Measurements from ENCODE around the gene PDE4D.
"Not testable (repeated sequence)": the region's sequence is repeated elsewhere in the genome, so short reads cannot be mapped to it uniquely, and the experiment has no call there.

The PDE4D gene

GRCh38 chr5:59464969-59465368, 428.6 kb downstream of the PDE4D start:
- Histone ChIP-seq H2BK15ac (ENCODE audit: low read depth, poor library complexity, severe bottlenecking) (no peak overlapping the region), H2BK5ac (ENCODE audit: low read depth, low read length, poor library complexity, severe bottlenecking) (no peak overlapping the region), H3K18ac (ENCODE audit: low read depth in 1 of 2, low read length in 2 of 2) (no peak overlapping the region), H3K4me3 (ENCODE audit: insufficient read depth in 1 of 2, low read depth in 1 of 2, low read length in 2 of 2) (no peak overlapping the region), H3K9me3 (ENCODE audit: control insufficient read depth, low read length) (no peaks in the 10 kb centered on the region), H3K23ac (ENCODE audit: low read length in 2 of 2) (no peak overlapping the region), H2BK12ac (ENCODE audit: low read length in 2 of 2) (no peak overlapping the region), H4K8ac (ENCODE audit: low read length) (no peak overlapping the region), H3K27ac (ENCODE audit: low read length, poor library complexity, severe bottlenecking) (no peak overlapping the region), H3K4me1 (ENCODE audit: control insufficient read depth, insufficient read depth, low read depth, low read length) (no peaks in the 10 kb centered on the region), H3K4me2 (ENCODE audit: low read length, poor library complexity, severe bottlenecking) (no peak overlapping the region), H2AFZ (ENCODE audit: low read depth, low read length) (no peak overlapping the region), H3K14ac (ENCODE audit: low read length in 2 of 2) (no peak overlapping the region), H3K4ac (ENCODE audit: low read depth in 1 of 2, low read length in 2 of 2) (no peak overlapping the region), H3K36me3 (ENCODE audit: control insufficient read depth in 1 of 2, insufficient read depth in 2 of 2, low read depth in 1 of 2, low read length in 2 of 2) (no peaks in the 10 kb centered on the region), H3K79me1 (replicated peaks; ENCODE audit: low read length, poor library complexity, severe bottlenecking) (peaks cover 2% of the 10 kb centered on the region), H2BK120ac (ENCODE audit: low read depth, low read length) (no peak overlapping the region), H3K27me3 (ENCODE audit: control insufficient read depth in 1 of 2, insufficient read depth in 1 of 2, low read length in 2 of 2) (no peaks in the 10 kb centered on the region), H3K9ac (ENCODE audit: low read length) (no peak overlapping the region), H4K91ac (ENCODE audit: low read length) (no peak overlapping the region), H2AK5ac (ENCODE audit: low read length, severe bottlenecking) (peak overlapping the region; percentile 65)
- WGBS: 99% methylated on average over 3 of the region's 3 CpGs
- DNase-seq: no peak

DNA sequence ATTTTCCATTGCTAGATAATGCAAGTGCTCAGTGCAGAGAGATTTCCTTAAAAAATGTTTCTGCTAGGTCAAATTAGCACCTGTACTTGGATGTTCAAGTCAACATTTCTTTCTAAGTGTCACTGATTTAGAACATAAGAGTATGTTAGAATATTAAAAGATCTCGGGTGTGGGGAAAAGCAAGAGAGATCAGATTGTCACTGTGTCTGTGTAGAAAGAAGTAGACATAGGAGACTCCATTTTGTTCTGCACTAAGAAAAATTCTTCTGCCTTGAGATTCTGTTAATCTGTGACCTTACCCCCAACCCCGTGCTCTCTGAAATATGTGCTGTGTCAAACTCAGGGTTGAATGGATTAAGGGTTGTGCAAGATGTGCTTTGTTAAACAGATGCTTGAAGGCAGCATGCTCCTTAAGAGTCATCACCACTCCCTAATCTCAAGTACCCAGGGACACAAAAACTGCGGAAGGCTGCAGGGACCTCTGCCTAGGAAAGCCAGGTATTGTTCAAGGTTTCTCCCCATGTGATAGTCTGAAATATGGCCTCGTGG, 429.8 kb downstream of the PDE4D start:
- H3K4me2 ChIP-seq (ENCODE audit: low read length, poor library complexity, severe bottlenecking); H3K18ac ChIP-seq (ENCODE audit: low read depth in 1 of 2, low read length in 2 of 2); H2BK120ac ChIP-seq (ENCODE audit: low read depth, low read length); H2BK15ac ChIP-seq (ENCODE audit: low read depth, poor library complexity, severe bottlenecking); H3K23ac ChIP-seq (ENCODE audit: low read length in 2 of 2); H3K14ac ChIP-seq (ENCODE audit: low read length in 2 of 2); H2BK5ac ChIP-seq (ENCODE audit: low read depth, low read length, poor library complexity, severe bottlenecking); H4K91ac ChIP-seq (ENCODE audit: low read length); H3K4me3 ChIP-seq (ENCODE audit: insufficient read depth in 1 of 2, low read depth in 1 of 2, low read length in 2 of 2); H3K27me3 ChIP-seq (ENCODE audit: control insufficient read depth in 1 of 2, insufficient read depth in 1 of 2, low read length in 2 of 2); H2BK12ac ChIP-seq (ENCODE audit: low read length in 2 of 2); DNase-seq; H3K9me3 ChIP-seq (ENCODE audit: control insufficient read depth, low read length); H2AK5ac ChIP-seq (ENCODE audit: low read length, severe bottlenecking); H3K9ac ChIP-seq (ENCODE audit: low read length); H4K8ac ChIP-seq (ENCODE audit: low read length); H3K36me3 ChIP-seq (ENCODE audit: control insufficient read depth in 1 of 2, insufficient read depth in 2 of 2, low read depth in 1 of 2, low read length in 2 of 2); H3K4me1 ChIP-seq (ENCODE audit: control insufficient read depth, insufficient read depth, low read depth, low read length); H2AFZ ChIP-seq (ENCODE audit: low read depth, low read length); H3K4ac ChIP-seq (ENCODE audit: low read depth in 1 of 2, low read length in 2 of 2); H3K79me1 ChIP-seq (replicated peaks; ENCODE audit: low read length, poor library complexity, severe bottlenecking); H3K27ac ChIP-seq (ENCODE audit: low read length, poor library complexity, severe bottlenecking): not testable (repeated sequence)
- no CpG with 5 or more reads among the region's 4 CpGs for WGBS

DNA sequence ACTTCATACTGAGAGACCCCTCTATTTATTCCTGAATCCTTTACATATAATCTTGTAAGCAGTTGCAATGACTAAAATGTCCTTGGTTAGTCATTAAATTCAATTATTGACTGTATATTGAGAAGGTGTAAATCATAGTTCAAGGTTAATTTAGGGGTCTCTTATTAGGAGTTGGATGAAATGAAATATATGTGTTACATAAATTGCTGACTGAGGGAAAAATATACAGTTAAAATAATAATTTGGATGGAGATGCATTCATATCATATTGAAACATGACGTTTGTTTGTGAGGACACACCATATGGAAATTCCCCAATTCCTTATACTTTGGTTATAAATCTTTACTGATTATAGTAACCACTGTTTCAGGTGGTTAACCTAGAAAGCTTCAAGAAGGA, 430.6 kb downstream of the PDE4D start:
- no peak overlapping the region for H3K27ac ChIP-seq (ENCODE audit: low read length, poor library complexity, severe bottlenecking)
- no peak overlapping the region for H2AK5ac ChIP-seq (ENCODE audit: low read length, severe bottlenecking)
- H3K14ac ChIP-seq (ENCODE audit: low read length in 2 of 2): no peak overlapping the region
- H3K27me3 ChIP-seq (ENCODE audit: control insufficient read depth in 1 of 2, insufficient read depth in 1 of 2, low read length in 2 of 2): peaks cover 0 to 5% of the 10 kb centered on the region in 2 experiments
- no peak overlapping the region for H2AFZ ChIP-seq (ENCODE audit: low read depth, low read length)
- H3K4me3 ChIP-seq (ENCODE audit: insufficient read depth in 1 of 2, low read depth in 1 of 2, low read length in 2 of 2): no peak overlapping the region
- no CpG with 5 or more reads among the region's 1 CpG for WGBS
- no peak overlapping the region for H2BK120ac ChIP-seq (ENCODE audit: low read depth, low read length)
- H3K79me1 ChIP-seq (replicated peaks; ENCODE audit: low read length, poor library complexity, severe bottlenecking): peaks cover 2% of the 10 kb centered on the region
- no peak overlapping the region for H3K23ac ChIP-seq (ENCODE audit: low read length in 2 of 2)
- no peak overlapping the region for H4K91ac ChIP-seq (ENCODE audit: low read length)
- H3K9ac ChIP-seq (ENCODE audit: low read length): no peak overlapping the region
- no peaks in the 10 kb centered on the region for H3K36me3 ChIP-seq (ENCODE audit: control insufficient read depth in 1 of 2, insufficient read depth in 2 of 2, low read depth in 1 of 2, low read length in 2 of 2)
- no peak overlapping the region for H2BK15ac ChIP-seq (ENCODE audit: low read depth, poor library complexity, severe bottlenecking)
- H3K18ac ChIP-seq (ENCODE audit: low read depth in 1 of 2, low read length in 2 of 2): no peak overlapping the region
- no peak overlapping the region for H2BK12ac ChIP-seq (ENCODE audit: low read length in 2 of 2)
- H2BK5ac ChIP-seq (ENCODE audit: low read depth, low read length, poor library complexity, severe bottlenecking): no peak overlapping the region
- H3K9me3 ChIP-seq (ENCODE audit: control insufficient read depth, low read length): no peaks in the 10 kb centered on the region
- H4K8ac ChIP-seq (ENCODE audit: low read length): no peak overlapping the region
- H3K4me2 ChIP-seq (ENCODE audit: low read length, poor library complexity, severe bottlenecking): no peak overlapping the region
- H3K4ac ChIP-seq (ENCODE audit: low read depth in 1 of 2, low read length in 2 of 2): no peak overlapping the region
- no peak for DNase-seq
- H3K4me1 ChIP-seq (ENCODE audit: control insufficient read depth, insufficient read depth, low read depth, low read length): no peaks in the 10 kb centered on the region

- no peaks in the 10 kb centered on the region for H3K4me1 ChIP-seq (ENCODE audit: control insufficient read depth, insufficient read depth, low read depth, low read length)
- H3K14ac ChIP-seq (ENCODE audit: low read length in 2 of 2): peak overlapping the region in 1 of 2 experiments; percentile 79
- peak overlapping the region in 1 of 2 experiments; percentile 21 for H3K18ac ChIP-seq (ENCODE audit: low read depth in 1 of 2, low read length in 2 of 2)
- no peak overlapping the region for H3K27ac ChIP-seq (ENCODE audit: low read length, poor library complexity, severe bottlenecking)
- 77% methylated on average over 3 of the region's 4 CpGs for WGBS
- no peak overlapping the region for H4K91ac ChIP-seq (ENCODE audit: low read length)
- H3K27me3 ChIP-seq (ENCODE audit: control insufficient read depth in 1 of 2, insufficient read depth in 1 of 2, low read length in 2 of 2): peaks cover 0 to 14% of the 10 kb centered on the region in 2 experiments
- H2BK15ac ChIP-seq (ENCODE audit: low read depth, poor library complexity, severe bottlenecking): no peak overlapping the region
- no peaks in the 10 kb centered on the region for H3K9me3 ChIP-seq (ENCODE audit: control insufficient read depth, low read length)
- no peak overlapping the region for H2AFZ ChIP-seq (ENCODE audit: low read depth, low read length)
- no peak overlapping the region for H2BK5ac ChIP-seq (ENCODE audit: low read depth, low read length, poor library complexity, severe bottlenecking)
- H2AK5ac ChIP-seq (ENCODE audit: low read length, severe bottlenecking): peak overlapping the region; percentile 53
- H3K4me2 ChIP-seq (ENCODE audit: low read length, poor library complexity, severe bottlenecking): no peak overlapping the region
- H4K8ac ChIP-seq (ENCODE audit: low read length): no peak overlapping the region
- H3K4me3 ChIP-seq (ENCODE audit: insufficient read depth in 1 of 2, low read depth in 1 of 2, low read length in 2 of 2): no peak overlapping the region
- H3K9ac ChIP-seq (ENCODE audit: low read length): no peak overlapping the region
- H3K23ac ChIP-seq (ENCODE audit: low read length in 2 of 2): no peak overlapping the region
- H2BK120ac ChIP-seq (ENCODE audit: low read depth, low read length): no peak overlapping the region
- peaks cover 2% of the 10 kb centered on the region for H3K79me1 ChIP-seq (replicated peaks; ENCODE audit: low read length, poor library complexity, severe bottlenecking)
- DNase-seq: no peak
- H2BK12ac ChIP-seq (ENCODE audit: low read length in 2 of 2): no peak overlapping the region
- H3K36me3 ChIP-seq (ENCODE audit: control insufficient read depth in 1 of 2, insufficient read depth in 2 of 2, low read depth in 1 of 2, low read length in 2 of 2): peaks cover 0 to under 1% of the 10 kb centered on the region in 2 experiments
- no peak overlapping the region for H3K4ac ChIP-seq (ENCODE audit: low read depth in 1 of 2, low read length in 2 of 2)
These were observed 433.0 kb downstream of the PDE4D start for GRCh38 chr5:59460368-59461153.

Measured in mesenchymal stem cell (in vitro differentiated cells and primary cell).